GM21825 (cell line): ENCODE results near the gene RAB17.

ENCODE experiments used
- ATAC-seq: cut with Tn5 transposase; IDR thresholded peaks from one replicate; pipeline ENCODE4 v1.9.1; 2021; ENCODE audit warnings: mild to moderate bottlenecking, moderate library complexity; ENCODE audit not compliant: unreplicated experiment

Gene RAB17

GRCh38 chr2:237581326-237581725 is 9.2 kb downstream of the RAB17 start:
- ATAC-seq = no peak

- no peak for ATAC-seq
Measured at GRCh38 chr2:237577956-237578870, 12.3 kb downstream of the RAB17 start.

- no peak for ATAC-seq
Measured at GRCh38 chr2:237577458-237577857, 13.1 kb downstream of the RAB17 start.

- ATAC-seq = no peak
Measured at GRCh38 chr2:237576974-237577373, 13.6 kb downstream of the RAB17 start.

- ATAC-seq = no peak
Measured at GRCh38 chr2:237575869-237576862, 14.4 kb downstream of the RAB17 start.

- no peak for ATAC-seq
Measured at GRCh38 chr2:237574894-237575868, 15.4 kb downstream of the RAB17 start.

GRCh38 chr2:237574467-237574866 is 16.1 kb downstream of the RAB17 start:
- no peak for ATAC-seq

- ATAC-seq = no peak
Measured at GRCh38 chr2:237573721-237574415, 16.7 kb downstream of the RAB17 start.

- no peak for ATAC-seq
Measured at GRCh38 chr2:237572742-237573101, 17.8 kb downstream of the RAB17 start.

- peak; percentile 91 for ATAC-seq
Measured at GRCh38 chr2:237572021-237572741, 18.4 kb downstream of the RAB17 start.

- no peak for ATAC-seq
Measured at GRCh38 chr2:237571551-237571950, 19.0 kb downstream of the RAB17 start.

GRCh38 chr2:237570776-237571335 is 19.7 kb downstream of the RAB17 start:
- ATAC-seq = no peak

- no peak for ATAC-seq
Measured at GRCh38 chr2:237569896-237570295, 20.6 kb downstream of the RAB17 start.

- no peak for ATAC-seq
Measured at GRCh38 chr2:237569041-237569440, 21.5 kb downstream of the RAB17 start.

- ATAC-seq = no peak
Measured at GRCh38 chr2:237568121-237568660, 22.3 kb downstream of the RAB17 start.

GRCh38 chr2:237567276-237568029 is 23.1 kb downstream of the RAB17 start:
- ATAC-seq = no peak

- ATAC-seq = no peak
Measured at GRCh38 chr2:237566401-237567235, 23.9 kb downstream of the RAB17 start, which contains the start of gene PRLH. TSS of gene PRLH (plus strand) at chr2:237566574. CDS start at chr2:237566574, 0 bp downstream.
